Duodenal mucosa (tissue), 2 donors: Measurements from ENCODE around the gene HSH2D.

Experiments used
- H3K27ac ChIP-seq: one replicate; pipeline ENCODE4 v1.7.0; 2013; ENCODE audit warnings: low read depth, low read length
- H3K27me3 ChIP-seq, 2 donors: one replicate each; pipeline ENCODE4 v1.7.0; 2013; ENCODE audit warnings: low read length in 2 of 2, control low read depth in 1 of 2; ENCODE audit not compliant: insufficient read depth in 2 of 2, control insufficient read depth in 1 of 2
- H3K36me3 ChIP-seq, 2 donors: one replicate each; pipeline ENCODE4 v1.7.0; 2013; ENCODE audit warnings: low read length in 2 of 2, control low read depth in 1 of 2; ENCODE audit not compliant: insufficient read depth in 2 of 2, control insufficient read depth in 1 of 2
- H3K4me1 ChIP-seq, 2 donors: one replicate each; pipeline ENCODE4 v1.7.0; 2013; ENCODE audit warnings: low read length in 2 of 2, control low read depth in 1 of 2; ENCODE audit not compliant: insufficient read depth in 2 of 2, control insufficient read depth in 1 of 2
- H3K4me3 ChIP-seq, 2 donors: one replicate each; pipeline ENCODE4 v1.7.0; 2013; ENCODE audit warnings: low read length in 2 of 2, low read depth in 1 of 2
- H3K9ac ChIP-seq, 2 donors: one replicate each; pipeline ENCODE4 v1.7.0; 2013; ENCODE audit warnings: low read length in 2 of 2, low read depth in 1 of 2
- H3K9me3 ChIP-seq, 2 donors: one replicate each; pipeline ENCODE4 v1.7.0; 2013; ENCODE audit warnings: low read length in 2 of 2, control low read depth in 1 of 2; ENCODE audit not compliant: control insufficient read depth in 1 of 2

The HSH2D gene

DNA sequence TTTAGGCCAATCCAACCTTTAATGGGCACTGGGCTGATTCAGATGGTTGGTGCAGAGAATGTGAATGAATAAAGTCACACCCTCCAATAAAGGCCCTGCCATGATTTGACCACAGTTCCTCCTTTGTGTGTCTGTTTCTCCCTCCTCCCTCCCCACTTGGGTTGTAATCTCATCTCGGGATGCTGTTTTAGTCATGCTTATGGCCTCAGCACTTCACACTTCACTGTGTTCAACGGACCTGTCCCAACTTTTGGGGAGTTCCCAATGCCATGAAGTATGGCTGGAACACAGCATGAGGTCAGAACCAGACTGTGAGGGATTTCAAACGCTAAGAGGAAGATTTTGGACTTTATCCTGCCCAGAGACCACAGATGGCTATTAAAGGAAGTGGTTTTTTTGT is 37.4 kb upstream of the HSH2D start:
- H3K4me3 ChIP-seq, result no peak overlapping the region
- no peaks in the 10 kb centered on the region for H3K9me3 ChIP-seq
- H3K9ac ChIP-seq, result no peak overlapping the region
- peaks cover 7 to 30% of the 10 kb centered on the region in 2 donors for H3K36me3 ChIP-seq
- H3K27me3 ChIP-seq, result no peaks in the 10 kb centered on the region
- H3K4me1 ChIP-seq, result no peaks in the 10 kb centered on the region
- H3K27ac ChIP-seq, result no peak overlapping the region

DNA sequence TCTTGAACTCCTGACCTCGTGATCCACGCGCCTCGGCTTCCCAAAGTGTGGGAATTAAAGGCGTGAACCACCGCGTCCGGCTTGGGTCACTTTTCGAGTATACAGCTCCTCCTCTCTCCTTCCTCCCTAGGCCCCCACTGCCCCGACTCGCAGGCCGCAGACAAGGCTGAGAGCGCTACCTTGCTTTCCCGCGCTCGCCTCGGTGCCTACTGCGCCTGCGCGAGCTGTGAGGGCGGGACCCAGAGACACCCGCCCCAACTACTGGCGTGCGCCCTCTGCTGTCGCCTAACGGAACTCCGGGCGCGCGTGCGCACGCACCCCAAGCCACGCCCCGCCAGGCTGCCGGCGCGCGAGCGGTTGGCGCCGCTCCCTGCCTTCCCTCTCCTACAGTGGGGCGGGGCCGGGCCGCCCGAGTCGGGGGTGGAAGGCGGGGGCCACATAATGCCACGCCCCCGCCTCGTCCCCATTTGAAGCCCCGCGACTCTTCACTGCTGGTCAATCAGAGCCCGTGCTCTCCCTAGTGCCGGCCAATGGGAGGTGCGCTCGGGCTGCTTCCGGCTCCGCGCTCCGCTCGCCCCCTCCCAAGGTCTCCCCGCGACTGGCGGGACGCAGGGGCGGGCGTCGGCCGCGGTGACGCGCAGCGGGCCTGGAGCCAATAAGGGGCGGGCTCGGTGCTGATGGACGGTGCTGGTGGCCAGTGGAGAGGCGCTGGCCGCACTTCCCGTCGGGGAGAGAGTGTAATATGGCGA is 32.2 kb upstream of the HSH2D start, which contains the start of gene RAB8A:
RAB8A (plus strand) TSS at position 730 of the 749 bp plus-strand sequence; CDS start at position 743, 13 bp downstream.
- Histone ChIP-seq H3K4me1 (peaks cover 32 to 37% of the 10 kb centered on the region in 2 donors), H3K4me3 (peak within 1 kb of the TSS; percentile 90 to 93), H3K27ac (peak within 1 kb of the TSS; percentile 94)

DNA sequence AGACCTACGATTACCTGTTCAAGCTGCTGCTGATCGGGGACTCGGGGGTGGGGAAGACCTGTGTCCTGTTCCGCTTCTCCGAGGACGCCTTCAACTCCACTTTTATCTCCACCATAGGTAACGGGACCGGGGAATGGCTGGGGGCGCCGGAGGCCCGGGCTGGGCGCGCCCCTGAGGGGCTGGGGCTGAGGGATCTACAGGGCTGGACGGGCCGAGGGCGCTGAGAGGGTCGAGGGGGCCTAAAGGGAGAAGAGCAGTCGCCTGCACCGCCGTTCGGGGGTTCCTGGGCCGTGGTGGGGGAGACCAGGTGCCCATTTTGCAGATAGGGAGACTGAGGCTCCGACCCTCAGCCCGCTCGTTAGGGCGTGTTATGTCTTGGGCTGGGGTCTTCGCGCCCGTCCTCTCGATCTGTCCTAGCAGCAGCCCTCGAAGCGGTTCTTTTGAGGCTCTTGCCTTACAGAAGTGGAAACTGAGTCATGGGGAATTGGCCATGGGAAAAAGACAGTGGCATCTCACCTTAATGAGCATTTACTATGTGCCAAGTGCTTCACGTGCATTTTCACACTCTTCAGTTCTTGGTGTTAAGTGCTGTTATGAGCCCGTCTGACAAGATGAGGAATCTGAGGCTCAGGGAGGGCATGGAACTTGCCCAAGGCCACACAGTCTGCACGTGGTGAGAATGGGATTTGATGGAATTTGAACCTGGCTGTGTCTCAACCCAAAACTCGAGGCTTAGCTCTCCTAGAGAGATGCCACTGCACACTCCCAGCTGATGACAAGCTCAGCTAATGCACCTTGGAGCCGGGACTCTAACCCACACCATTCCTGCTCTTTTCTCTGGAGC is 31.4 kb upstream of the HSH2D start:
- peak overlapping the region; percentile 94 for H3K27ac ChIP-seq
- no peaks in the 10 kb centered on the region for H3K27me3 ChIP-seq
- peaks cover 0 to 5% of the 10 kb centered on the region in 2 donors for H3K36me3 ChIP-seq
- peaks cover 32 to 42% of the 10 kb centered on the region in 2 donors for H3K4me1 ChIP-seq
- peak overlapping the region; percentile 96 to 97 for H3K9ac ChIP-seq
- H3K4me3 ChIP-seq, result peak overlapping the region; percentile 90 to 93
- no peaks in the 10 kb centered on the region for H3K9me3 ChIP-seq

More for the DNA sequence above, 32.2 kb upstream of the HSH2D start, which contains the start of gene RAB8A:
- Histone ChIP-seq H3K36me3 (peaks cover 0 to 4% of the 10 kb centered on the region in 2 donors), H3K9me3 (no peaks in the 10 kb centered on the region), H3K27me3 (no peaks in the 10 kb centered on the region), H3K9ac (peak within 1 kb of the TSS; percentile 96 to 97)

DNA sequence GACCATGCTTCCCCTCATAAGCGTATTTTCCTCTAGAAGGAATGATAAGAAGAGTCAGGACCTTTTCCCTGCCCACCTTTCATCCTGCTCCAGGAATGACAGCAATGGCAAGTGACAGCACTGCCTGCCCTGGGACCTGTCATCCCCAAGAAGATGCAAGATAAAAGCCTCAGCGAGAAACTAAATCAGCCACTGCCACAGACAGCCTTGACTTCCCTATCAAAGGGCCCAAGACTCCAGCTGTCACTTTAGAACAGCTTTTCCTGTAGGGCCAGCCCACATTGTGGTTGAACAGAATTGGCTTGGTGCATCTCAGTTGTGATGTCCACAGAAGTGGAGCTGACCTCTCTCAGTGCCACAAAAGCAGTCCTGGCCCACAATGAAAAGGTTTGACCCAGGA is 30.7 kb upstream of the HSH2D start:
- H3K4me1 ChIP-seq, result peaks cover 36 to 48% of the 10 kb centered on the region in 2 donors
- H3K27ac ChIP-seq, result no peak overlapping the region
- H3K9ac ChIP-seq, result peak overlapping the region; percentile 96 to 97
- peaks cover 0 to 9% of the 10 kb centered on the region in 2 donors for H3K36me3 ChIP-seq
- no peaks in the 10 kb centered on the region for H3K27me3 ChIP-seq
- H3K4me3 ChIP-seq, result peak overlapping the region; percentile 90 to 93
- H3K9me3 ChIP-seq, result no peaks in the 10 kb centered on the region

DNA sequence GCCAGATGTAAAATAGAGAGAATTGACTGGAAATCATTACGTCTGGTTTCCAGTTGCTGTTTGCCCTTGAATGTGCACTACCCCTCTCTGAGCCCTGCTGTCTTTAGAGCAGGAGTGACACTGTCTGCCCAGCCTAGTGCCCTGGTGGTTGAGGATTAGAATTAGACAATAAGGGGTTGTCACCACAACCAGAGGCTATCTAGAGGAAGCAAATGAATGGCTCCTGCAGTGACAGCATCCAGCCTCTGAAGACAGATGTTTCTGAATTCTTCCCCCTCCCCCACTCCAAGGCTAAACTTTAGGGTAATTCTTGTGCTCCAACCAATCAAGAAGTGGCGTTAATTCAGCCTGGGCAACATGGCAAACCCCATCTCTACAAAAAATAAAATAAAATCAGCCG is 29.8 kb upstream of the HSH2D start:
- Histone ChIP-seq H3K27ac (no peak overlapping the region), H3K27me3 (no peaks in the 10 kb centered on the region), H3K4me1 (peaks cover 46 to 57% of the 10 kb centered on the region in 2 donors), H3K4me3 (peak overlapping the region in 1 of 2 donors; percentile 3), H3K36me3 (peaks cover 8 to 18% of the 10 kb centered on the region in 2 donors), H3K9ac (no peak overlapping the region), H3K9me3 (no peaks in the 10 kb centered on the region)

DNA sequence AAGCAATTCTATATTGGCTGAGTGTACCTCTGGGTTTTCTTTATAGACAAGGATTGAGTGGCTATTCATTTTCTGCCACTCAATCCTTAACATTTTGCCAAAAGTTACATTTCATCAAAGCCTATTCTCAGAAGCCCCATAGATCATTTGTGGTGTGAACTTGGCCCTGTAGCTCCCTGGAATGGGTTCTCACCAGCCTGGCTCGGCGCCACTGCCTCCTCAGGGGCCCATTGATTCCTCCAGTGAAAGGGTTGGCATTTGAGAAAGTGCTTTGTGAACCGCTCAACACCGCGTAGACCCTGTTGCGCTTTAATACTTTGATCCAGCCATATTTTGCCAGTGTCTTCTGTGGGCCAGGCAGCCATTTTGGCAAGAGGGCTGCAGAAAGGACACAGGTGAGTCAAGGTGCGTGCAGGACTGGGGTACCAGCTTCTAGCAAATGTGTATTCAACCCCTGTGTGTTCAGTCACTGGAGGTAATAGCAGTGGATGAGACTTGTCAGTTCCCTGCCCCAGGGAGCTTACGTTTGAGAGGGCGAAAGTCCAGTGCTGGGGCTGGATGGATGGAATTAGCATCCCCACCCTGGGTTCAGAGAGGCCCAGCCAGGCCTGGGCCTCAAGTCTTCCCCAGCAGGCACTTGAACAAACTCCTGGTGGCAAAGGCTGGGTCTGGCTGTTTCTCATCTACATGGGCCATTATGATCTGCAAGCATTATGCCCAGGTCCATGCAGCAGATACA is 28.0 kb upstream of the HSH2D start:
- peak overlapping the region; percentile 2 to 19 for H3K9ac ChIP-seq
- H3K27me3 ChIP-seq, result no peaks in the 10 kb centered on the region
- H3K27ac ChIP-seq, result no peak overlapping the region
- H3K4me1 ChIP-seq, result peaks cover 60 to 73% of the 10 kb centered on the region in 2 donors
- H3K4me3 ChIP-seq, result no peak overlapping the region
- peaks cover 10 to 24% of the 10 kb centered on the region in 2 donors for H3K36me3 ChIP-seq
- H3K9me3 ChIP-seq, result no peaks in the 10 kb centered on the region

DNA sequence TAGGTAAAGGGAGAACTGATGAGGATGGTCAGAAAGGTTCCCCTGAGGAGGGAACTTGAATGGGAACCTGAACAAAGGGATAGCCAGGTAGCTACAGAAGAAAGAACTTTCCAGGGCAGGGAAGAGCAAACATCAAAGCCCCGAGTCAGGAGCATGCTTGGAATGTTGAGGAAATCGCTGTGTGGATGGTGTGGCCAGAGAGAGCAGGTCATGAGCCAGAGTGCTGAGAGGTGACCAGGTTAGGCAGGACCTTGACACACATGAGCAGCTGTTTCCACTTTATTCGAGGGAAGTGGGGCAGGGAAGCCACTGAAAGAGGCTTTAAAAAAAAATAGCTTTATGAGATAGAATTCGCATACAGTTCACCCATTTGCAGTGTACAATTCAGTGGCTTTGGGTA is 27.4 kb upstream of the HSH2D start:
- no peak overlapping the region for H3K27ac ChIP-seq
- peaks cover 60 to 73% of the 10 kb centered on the region in 2 donors for H3K4me1 ChIP-seq
- H3K9ac ChIP-seq, result no peak overlapping the region
- peaks cover 11 to 24% of the 10 kb centered on the region in 2 donors for H3K36me3 ChIP-seq
- H3K4me3 ChIP-seq, result no peak overlapping the region
- no peaks in the 10 kb centered on the region for H3K9me3 ChIP-seq
- no peaks in the 10 kb centered on the region for H3K27me3 ChIP-seq

DNA sequence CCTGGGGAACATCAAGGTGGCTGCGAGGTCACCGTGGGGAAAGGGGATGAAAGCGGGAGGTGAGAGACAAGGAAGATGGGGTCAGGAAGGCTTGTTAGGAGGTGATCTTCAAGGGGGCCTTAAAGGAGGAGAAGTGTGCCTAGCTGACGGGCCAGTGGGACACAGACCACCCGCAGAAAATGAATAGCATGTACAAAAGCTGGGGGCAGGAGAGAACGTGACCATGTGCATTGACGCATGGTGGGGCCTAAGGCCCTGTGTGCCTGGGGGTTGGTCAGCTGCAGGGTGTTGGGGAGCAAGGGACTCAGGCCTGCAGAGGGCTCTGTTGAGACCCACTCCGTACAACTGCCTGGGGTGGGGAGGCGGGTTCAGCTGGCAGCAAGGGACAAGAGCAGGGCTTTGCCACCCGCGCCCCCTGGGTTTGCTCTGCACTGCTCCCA is 25.9 kb upstream of the HSH2D start:
- no peaks in the 10 kb centered on the region for H3K27me3 ChIP-seq
- H3K27ac ChIP-seq, result no peak overlapping the region
- H3K9me3 ChIP-seq, result no peaks in the 10 kb centered on the region
- H3K4me3 ChIP-seq, result no peak overlapping the region
- peak overlapping the region in 1 of 2 donors; percentile 17 for H3K9ac ChIP-seq
- peaks cover 55 to 66% of the 10 kb centered on the region in 2 donors for H3K4me1 ChIP-seq
- H3K36me3 ChIP-seq, result peaks cover 24 to 40% of the 10 kb centered on the region in 2 donors

DNA sequence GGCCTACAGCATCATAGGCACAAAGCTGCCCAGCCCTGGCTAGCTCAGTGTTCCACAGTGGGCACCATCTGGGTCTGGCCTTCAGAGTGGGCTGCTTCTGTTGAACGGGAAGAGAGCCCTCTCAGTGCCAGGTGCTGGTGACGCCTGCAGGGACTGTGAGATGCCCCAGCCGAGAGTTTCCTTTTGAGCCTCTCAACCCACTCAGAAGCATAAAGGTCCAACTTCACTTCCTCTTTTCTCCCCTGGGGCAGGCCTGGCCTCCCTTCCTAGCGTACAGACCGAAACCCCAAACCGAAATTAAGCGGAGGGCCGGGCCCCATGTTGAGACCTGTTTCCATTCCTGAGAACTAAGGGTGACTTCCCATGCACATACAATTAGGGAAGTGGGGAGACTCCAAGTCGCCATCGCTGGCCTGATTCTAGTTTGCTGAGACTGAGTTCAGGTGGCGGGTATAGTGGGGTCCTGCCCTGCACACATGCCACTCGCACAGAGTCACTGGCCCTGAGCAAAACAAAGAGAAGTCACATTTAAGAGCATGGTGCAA is 24.9 kb upstream of the HSH2D start:
- Histone ChIP-seq H3K27ac (peak overlapping the region; percentile 68), H3K36me3 (peaks cover 31 to 49% of the 10 kb centered on the region in 2 donors), H3K9ac (peak overlapping the region; percentile 33 to 50), H3K27me3 (no peaks in the 10 kb centered on the region), H3K9me3 (no peaks in the 10 kb centered on the region), H3K4me3 (peak overlapping the region in 1 of 2 donors; percentile 27), H3K4me1 (peaks cover 48 to 57% of the 10 kb centered on the region in 2 donors)
